Parathyroid adenoma (tissue), 2 donors: ENCODE results near the gene ARID3A.

ENCODE experiments used
- H2AFZ ChIP-seq: fragments of 300-600 bp; sonication (generic); one replicate; pipeline ENCODE4 v1.7.0; 2017; ENCODE audit warnings: antibody characterized with exemption, mild to moderate bottlenecking
- H3K27ac ChIP-seq: fragments of 300-600 bp; sonication (generic); one replicate; pipeline ENCODE4 v1.7.0; 2017
- H3K27me3 ChIP-seq: fragments of 300-600 bp; sonication (generic); one replicate; pipeline ENCODE4 v1.7.0; 2017; ENCODE audit warnings: low read length; ENCODE audit not compliant: control insufficient read depth, insufficient read depth
- H3K36me3 ChIP-seq: fragments of 300-600 bp; sonication (generic); one replicate; pipeline ENCODE4 v1.7.0; 2017; ENCODE audit warnings: low read length; ENCODE audit not compliant: control insufficient read depth, insufficient read depth
- H3K4me1 ChIP-seq: fragments of 300-600 bp; sonication (generic); one replicate; pipeline ENCODE4 v1.7.0; 2017; ENCODE audit warnings: control low read depth
- H3K4me2 ChIP-seq: fragments of 300-600 bp; sonication (generic); one replicate; pipeline ENCODE4 v1.7.0; 2017; ENCODE audit warnings: low read length
- H3K4me3 ChIP-seq: fragments of 300-600 bp; sonication (generic); one replicate; pipeline ENCODE4 v1.7.0; 2017; ENCODE audit warnings: low read depth, low read length
- H3K79me2 ChIP-seq: fragments of 300-600 bp; sonication (generic); one replicate; pipeline ENCODE4 v1.7.0; 2017; ENCODE audit warnings: control low read depth
- H3K9ac ChIP-seq: fragments of 300-600 bp; sonication (generic); one replicate; pipeline ENCODE4 v1.7.0; 2017; ENCODE audit warnings: mild to moderate bottlenecking
- H3K9me3 ChIP-seq: fragments of 300-600 bp; sonication (generic); one replicate; pipeline ENCODE4 v1.7.0; 2017; ENCODE audit warnings: low read length; ENCODE audit not compliant: control insufficient read depth
- TF ChIP-seq, protein P1 (sequence below): fragments of 300-600 bp; sonication (generic); IDR thresholded peaks from one replicate; pipeline ENCODE4 v1.7.0; 2017; ENCODE audit warnings: antibody characterized with exemption, mild to moderate bottlenecking
- donor health status: primary hyperparathyroidism.

Gene ARID3A

DNA sequence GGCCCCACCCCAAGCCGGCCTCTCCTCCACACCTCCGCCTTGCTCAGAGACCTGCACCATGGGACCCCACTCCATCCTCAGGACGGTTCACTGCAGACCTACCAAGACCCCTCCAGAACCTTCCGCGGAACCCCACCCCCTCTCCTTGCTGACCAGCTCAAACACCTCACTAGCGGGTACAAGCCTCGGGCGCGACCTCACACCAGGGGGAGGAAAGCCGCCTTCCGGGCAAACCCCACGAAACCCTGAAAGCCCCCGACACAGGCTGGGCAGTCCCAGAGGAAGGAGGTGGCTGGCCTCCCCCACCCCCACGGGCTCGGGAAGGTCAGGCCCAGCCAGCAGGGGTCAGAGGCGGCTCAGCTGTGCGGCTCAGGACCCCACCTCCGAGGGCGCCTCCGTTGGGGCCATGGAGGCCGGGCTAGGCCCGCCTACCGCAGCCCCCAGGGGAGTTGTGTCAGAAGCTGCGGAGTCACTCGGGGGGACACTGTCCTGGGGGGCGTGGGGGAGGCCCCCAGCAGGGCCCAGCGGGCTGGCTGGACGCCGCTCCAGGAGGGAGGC, 84.2 kb downstream of the ARID3A start:
- no peaks in the 10 kb centered on the region for H3K36me3 ChIP-seq
- H3K27ac ChIP-seq: no peak overlapping the region
- H3K4me1 ChIP-seq: no peaks in the 10 kb centered on the region
- H3K9ac ChIP-seq: no peak overlapping the region
- H2AFZ ChIP-seq: no peak overlapping the region
- H3K79me2 ChIP-seq: peaks cover 8% of the 10 kb centered on the region
- H3K27me3 ChIP-seq: no peaks in the 10 kb centered on the region
- H3K4me3 ChIP-seq: no peak overlapping the region
- no peak overlapping the region for H3K4me2 ChIP-seq
- TF ChIP-seq, protein P1, sequence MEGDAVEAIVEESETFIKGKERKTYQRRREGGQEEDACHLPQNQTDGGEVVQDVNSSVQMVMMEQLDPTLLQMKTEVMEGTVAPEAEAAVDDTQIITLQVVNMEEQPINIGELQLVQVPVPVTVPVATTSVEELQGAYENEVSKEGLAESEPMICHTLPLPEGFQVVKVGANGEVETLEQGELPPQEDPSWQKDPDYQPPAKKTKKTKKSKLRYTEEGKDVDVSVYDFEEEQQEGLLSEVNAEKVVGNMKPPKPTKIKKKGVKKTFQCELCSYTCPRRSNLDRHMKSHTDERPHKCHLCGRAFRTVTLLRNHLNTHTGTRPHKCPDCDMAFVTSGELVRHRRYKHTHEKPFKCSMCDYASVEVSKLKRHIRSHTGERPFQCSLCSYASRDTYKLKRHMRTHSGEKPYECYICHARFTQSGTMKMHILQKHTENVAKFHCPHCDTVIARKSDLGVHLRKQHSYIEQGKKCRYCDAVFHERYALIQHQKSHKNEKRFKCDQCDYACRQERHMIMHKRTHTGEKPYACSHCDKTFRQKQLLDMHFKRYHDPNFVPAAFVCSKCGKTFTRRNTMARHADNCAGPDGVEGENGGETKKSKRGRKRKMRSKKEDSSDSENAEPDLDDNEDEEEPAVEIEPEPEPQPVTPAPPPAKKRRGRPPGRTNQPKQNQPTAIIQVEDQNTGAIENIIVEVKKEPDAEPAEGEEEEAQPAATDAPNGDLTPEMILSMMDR: no peak
- H3K9me3 ChIP-seq: no peaks in the 10 kb centered on the region

DNA sequence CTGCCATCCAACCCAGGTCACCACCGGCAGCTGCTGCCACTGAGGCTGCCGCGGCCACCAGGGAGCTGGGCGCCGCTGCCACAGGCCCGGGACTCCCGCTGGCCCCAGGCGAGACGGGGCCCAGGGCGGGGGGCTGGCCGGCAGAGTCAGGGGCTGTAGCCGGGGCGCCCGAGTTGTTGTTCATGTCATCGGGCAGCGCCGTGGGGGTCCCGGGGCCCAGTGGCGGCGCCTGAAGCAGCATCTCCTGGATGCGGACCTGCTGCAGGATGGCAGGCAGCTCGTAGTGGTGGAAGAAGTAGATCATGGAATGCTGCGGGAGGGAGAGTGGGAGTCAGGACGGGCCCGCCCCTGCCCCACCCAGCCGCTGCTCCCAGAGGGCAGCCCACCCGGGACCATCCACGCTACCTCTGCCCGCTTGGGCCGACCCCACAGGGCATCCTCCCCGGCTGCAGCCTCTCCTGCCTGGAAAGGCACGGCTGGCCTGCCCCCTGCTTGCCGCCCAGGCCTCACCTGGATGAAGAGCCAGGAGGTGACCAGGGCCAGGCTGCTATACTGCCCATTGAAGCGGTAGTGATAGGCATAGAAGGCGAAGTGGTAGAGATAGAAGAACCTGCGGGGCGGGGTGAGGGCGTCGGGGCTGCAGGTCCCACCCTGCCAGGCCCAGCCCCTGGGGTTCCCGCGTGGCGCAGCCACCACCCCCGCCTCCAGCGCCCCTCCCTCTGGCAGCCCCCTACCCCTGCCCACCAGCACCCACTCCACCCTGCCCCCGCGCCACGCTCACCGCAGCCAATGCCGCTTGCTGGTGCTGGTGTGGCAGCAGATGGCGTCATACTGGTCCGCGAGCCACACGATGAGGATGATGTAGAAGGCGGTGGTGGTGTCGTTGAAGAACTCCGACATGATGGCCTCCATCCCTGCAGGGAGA, 85.0 kb downstream of the ARID3A start:
- Histone ChIP-seq H3K4me1 (peaks cover 6% of the 10 kb centered on the region), H3K9me3 (no peaks in the 10 kb centered on the region), H2AFZ (no peak overlapping the region), H3K36me3 (no peaks in the 10 kb centered on the region), H3K27me3 (no peaks in the 10 kb centered on the region), H3K9ac (no peak overlapping the region), H3K79me2 (peaks cover 14% of the 10 kb centered on the region), H3K4me2 (no peak overlapping the region), H3K4me3 (no peak overlapping the region), H3K27ac (no peak overlapping the region)
- TF ChIP-seq, protein P1: no peak

DNA sequence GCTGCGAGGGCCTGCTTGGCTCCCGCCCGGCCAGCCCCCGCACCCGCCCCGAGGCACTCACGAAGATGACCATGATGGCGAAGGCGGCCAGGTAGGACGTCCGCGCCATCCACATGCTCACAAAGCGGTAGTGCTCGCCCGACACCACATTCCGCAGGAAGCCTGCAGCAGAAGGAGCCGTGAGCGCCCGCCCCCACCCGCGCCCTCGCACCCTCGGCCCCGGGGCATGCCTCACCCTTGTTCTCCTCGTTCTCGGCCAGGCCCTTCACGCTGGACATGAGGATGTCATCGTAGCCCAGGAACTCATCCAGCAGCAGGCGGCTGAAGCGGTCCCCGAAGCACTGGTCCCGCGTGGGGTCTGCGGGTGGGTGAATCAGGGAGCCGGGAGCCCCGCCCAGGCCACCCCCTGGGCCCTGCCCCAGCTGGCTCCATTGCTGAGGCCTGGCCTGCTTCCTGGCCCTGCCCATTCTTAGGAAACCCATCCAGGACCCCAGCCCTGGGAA, 86.0 kb downstream of the ARID3A start:
- H3K27ac ChIP-seq: no peak overlapping the region
- H3K4me3 ChIP-seq: no peak overlapping the region
- no peaks in the 10 kb centered on the region for H3K27me3 ChIP-seq
- no peaks in the 10 kb centered on the region for H3K36me3 ChIP-seq
- no peak overlapping the region for H3K4me2 ChIP-seq
- no peak overlapping the region for H2AFZ ChIP-seq
- peaks cover 13% of the 10 kb centered on the region for H3K4me1 ChIP-seq
- H3K9me3 ChIP-seq: no peaks in the 10 kb centered on the region
- TF ChIP-seq, protein P1: no peak
- no peak overlapping the region for H3K9ac ChIP-seq
- H3K79me2 ChIP-seq: peaks cover 22% of the 10 kb centered on the region

DNA sequence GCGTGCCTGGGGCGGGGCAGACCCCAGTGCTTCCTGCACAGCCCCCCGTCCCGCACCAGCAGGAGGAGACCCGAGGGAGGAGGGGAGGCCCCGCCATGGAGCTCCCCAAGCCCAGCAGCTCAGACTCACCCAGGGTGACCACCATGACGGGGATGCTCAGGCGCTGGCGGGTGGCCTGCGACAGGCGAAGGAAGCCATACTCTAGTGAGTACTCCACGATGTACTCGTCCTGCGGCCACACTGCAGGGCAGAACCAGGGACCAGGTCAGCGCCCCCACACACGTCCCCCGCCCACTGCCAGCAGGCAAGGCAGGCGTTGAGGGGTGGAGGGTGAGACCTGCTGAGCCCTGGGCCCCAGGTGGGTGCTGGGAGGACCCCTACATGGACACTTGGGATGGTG, 86.5 kb downstream of the ARID3A start:
- Histone ChIP-seq H3K4me2 (no peak overlapping the region), H2AFZ (no peak overlapping the region), H3K27ac (no peak overlapping the region), H3K79me2 (peaks cover 23% of the 10 kb centered on the region), H3K9ac (no peak overlapping the region), H3K9me3 (no peaks in the 10 kb centered on the region), H3K4me1 (peaks cover 18% of the 10 kb centered on the region), H3K27me3 (no peaks in the 10 kb centered on the region), H3K4me3 (no peak overlapping the region), H3K36me3 (no peaks in the 10 kb centered on the region)
- TF ChIP-seq, protein P1: no peak
